ENCODE measurements around the gene BHLHA15.

BHLHA15 gene

GRCh38 chr7:98212532-98213041 lies 1.3 kb downstream of the BHLHA15 start:
- Histone ChIP-seq H2BK120ac (ENCODE audit: low read depth, low read length) (peak overlapping the region; percentile 87), H4K8ac (ENCODE audit: low read depth, low read length) (no peak overlapping the region), H2BK15ac (ENCODE audit: low read length) (no peak overlapping the region), H3K18ac (ENCODE audit: low read length) (peak overlapping the region; percentile 77), H2BK5ac (ENCODE audit: low read length) (peak overlapping the region; percentile 75), H3K4me1 (ENCODE audit: control insufficient read depth in 2 of 2, insufficient read depth in 1 of 2, low read depth in 1 of 2, low read length in 2 of 2) (peaks cover 0 to 8% of the 10 kb centered on the region in 2 donors), H3K4me3 (ENCODE audit: low read length in 2 of 2) (no peak overlapping the region), H3K36me3 (replicated peaks in 1 of 2; ENCODE audit: control insufficient read depth in 2 of 2, insufficient read depth in 2 of 2, low read length in 2 of 2) (peaks cover 0 to 14% of the 10 kb centered on the region in 2 donors), H2AK5ac (ENCODE audit: low read depth, low read length) (peak overlapping the region; percentile 99), H2BK12ac (ENCODE audit: low read length) (peak overlapping the region; percentile 1), H3K23ac (ENCODE audit: low read depth, low read length, poor library complexity) (no peak overlapping the region), H3K27ac (replicated peaks; ENCODE audit: low read length) (no peak overlapping the region), H3K9me3 (replicated peaks in 1 of 2; ENCODE audit: control insufficient read depth in 2 of 2, insufficient read depth in 1 of 2, low read depth in 1 of 2, low read length in 2 of 2) (no peaks in the 10 kb centered on the region), H2AFZ (ENCODE audit: low read length) (no peak overlapping the region), H3K4me2 (ENCODE audit: insufficient read depth, low read length, poor library complexity, severe bottlenecking) (no peak overlapping the region), H3K27me3 (ENCODE audit: control insufficient read depth in 3 of 3, insufficient read depth in 3 of 3, low read depth in 1 of 3, low read length in 3 of 3) (no peaks in the 10 kb centered on the region), H3K9ac (ENCODE audit: low read depth, low read length, poor library complexity) (no peak overlapping the region), H3K79me1 (ENCODE audit: low read depth, low read length) (peaks cover 5% of the 10 kb centered on the region), H3K14ac (ENCODE audit: low read length) (no peak overlapping the region), H3K4ac (ENCODE audit: low read length) (no peak overlapping the region), H4K91ac (ENCODE audit: low read depth, low read length, poor library complexity) (no peak overlapping the region)
- no CpG with 5 or more reads among the region's 30 CpGs for WGBS, 2 donors (ENCODE audit: extremely low coverage in 2 of 2, insufficient read length in 2 of 2, insufficient replicate concordance in 1 of 2)
- no peak for DNase-seq (ENCODE audit: low spot score)

- H3K9me3 ChIP-seq (replicated peaks in 1 of 2; ENCODE audit: control insufficient read depth in 2 of 2, insufficient read depth in 1 of 2, low read depth in 1 of 2, low read length in 2 of 2), result no peaks in the 10 kb centered on the region
- no peak overlapping the region for H3K9ac ChIP-seq (ENCODE audit: low read depth, low read length, poor library complexity)
- H3K27me3 ChIP-seq (ENCODE audit: control insufficient read depth in 3 of 3, insufficient read depth in 3 of 3, low read depth in 1 of 3, low read length in 3 of 3), result no peaks in the 10 kb centered on the region
- WGBS, 2 donors (ENCODE audit: extremely low coverage in 2 of 2, insufficient read length in 2 of 2, insufficient replicate concordance in 1 of 2), result no CpG with 5 or more reads among the region's 8 CpGs
- no peak overlapping the region for H4K8ac ChIP-seq (ENCODE audit: low read depth, low read length)
- no peak overlapping the region for H4K91ac ChIP-seq (ENCODE audit: low read depth, low read length, poor library complexity)
- DNase-seq (ENCODE audit: low spot score), result no peak
- no peak overlapping the region for H3K27ac ChIP-seq (replicated peaks; ENCODE audit: low read length)
- no peak overlapping the region for H3K23ac ChIP-seq (ENCODE audit: low read depth, low read length, poor library complexity)
- peak overlapping the region; percentile 1 for H2BK120ac ChIP-seq (ENCODE audit: low read depth, low read length)
- no peak overlapping the region for H3K4me3 ChIP-seq (ENCODE audit: low read length in 2 of 2)
- peaks cover 0 to 15% of the 10 kb centered on the region in 2 donors for H3K36me3 ChIP-seq (replicated peaks in 1 of 2; ENCODE audit: control insufficient read depth in 2 of 2, insufficient read depth in 2 of 2, low read length in 2 of 2)
- H2AFZ ChIP-seq (ENCODE audit: low read length), result no peak overlapping the region
- no peak overlapping the region for H2BK15ac ChIP-seq (ENCODE audit: low read length)
- peaks cover 3 to 14% of the 10 kb centered on the region in 2 donors for H3K4me1 ChIP-seq (ENCODE audit: control insufficient read depth in 2 of 2, insufficient read depth in 1 of 2, low read depth in 1 of 2, low read length in 2 of 2)
- H3K14ac ChIP-seq (ENCODE audit: low read length), result peak overlapping the region; percentile 82
- peak overlapping the region; percentile 7 for H2BK12ac ChIP-seq (ENCODE audit: low read length)
- H3K4ac ChIP-seq (ENCODE audit: low read length), result no peak overlapping the region
- H2AK5ac ChIP-seq (ENCODE audit: low read depth, low read length), result peak overlapping the region; percentile 97
- H3K79me1 ChIP-seq (ENCODE audit: low read depth, low read length), result peaks cover 5% of the 10 kb centered on the region
- H2BK5ac ChIP-seq (ENCODE audit: low read length), result no peak overlapping the region
- peak overlapping the region; percentile 57 for H3K18ac ChIP-seq (ENCODE audit: low read length)
- H3K4me2 ChIP-seq (ENCODE audit: insufficient read depth, low read length, poor library complexity, severe bottlenecking), result no peak overlapping the region
These were observed 2.2 kb downstream of the BHLHA15 start for GRCh38 chr7:98213296-98213887.

- Histone ChIP-seq H3K18ac (ENCODE audit: low read length) (peak overlapping the region; percentile 80), H4K91ac (ENCODE audit: low read depth, low read length, poor library complexity) (no peak overlapping the region), H3K4ac (ENCODE audit: low read length) (peak overlapping the region; percentile 76), H2BK5ac (ENCODE audit: low read length) (no peak overlapping the region), H3K27ac (replicated peaks; ENCODE audit: low read length) (no peak overlapping the region), H3K4me2 (ENCODE audit: insufficient read depth, low read length, poor library complexity, severe bottlenecking) (no peak overlapping the region), H2AK5ac (ENCODE audit: low read depth, low read length) (peak overlapping the region; percentile 97), H3K36me3 (replicated peaks in 1 of 2; ENCODE audit: control insufficient read depth in 2 of 2, insufficient read depth in 2 of 2, low read length in 2 of 2) (peaks cover 0 to 7% of the 10 kb centered on the region in 2 donors), H2BK12ac (ENCODE audit: low read length) (peak overlapping the region; percentile 7), H2BK120ac (ENCODE audit: low read depth, low read length) (peak overlapping the region; percentile 8), H3K4me3 (ENCODE audit: low read length in 2 of 2) (no peak overlapping the region), H3K9me3 (replicated peaks in 1 of 2; ENCODE audit: control insufficient read depth in 2 of 2, insufficient read depth in 1 of 2, low read depth in 1 of 2, low read length in 2 of 2) (no peaks in the 10 kb centered on the region), H2AFZ (ENCODE audit: low read length) (no peak overlapping the region), H3K27me3 (ENCODE audit: control insufficient read depth in 3 of 3, insufficient read depth in 3 of 3, low read depth in 1 of 3, low read length in 3 of 3) (no peaks in the 10 kb centered on the region), H3K9ac (ENCODE audit: low read depth, low read length, poor library complexity) (peak overlapping the region; percentile 21), H3K23ac (ENCODE audit: low read depth, low read length, poor library complexity) (no peak overlapping the region), H3K79me1 (ENCODE audit: low read depth, low read length) (peaks cover 5% of the 10 kb centered on the region), H3K4me1 (ENCODE audit: control insufficient read depth in 2 of 2, insufficient read depth in 1 of 2, low read depth in 1 of 2, low read length in 2 of 2) (peaks cover 3 to 14% of the 10 kb centered on the region in 2 donors), H3K14ac (ENCODE audit: low read length) (peak overlapping the region; percentile 82), H4K8ac (ENCODE audit: low read depth, low read length) (no peak overlapping the region), H2BK15ac (ENCODE audit: low read length) (peak overlapping the region; percentile 58)
- no CpG with 5 or more reads among the region's 25 CpGs for WGBS, 2 donors (ENCODE audit: extremely low coverage in 2 of 2, insufficient read length in 2 of 2, insufficient replicate concordance in 1 of 2)
- DNase-seq (ENCODE audit: low spot score), result no peak
These were observed 2.9 kb downstream of the BHLHA15 start for GRCh38 chr7:98213888-98214810.

GRCh38 chr7:98214811-98215321 lies 3.6 kb downstream of the BHLHA15 start:
- Histone ChIP-seq H4K91ac (ENCODE audit: low read depth, low read length, poor library complexity) (no peak overlapping the region), H3K4me2 (ENCODE audit: insufficient read depth, low read length, poor library complexity, severe bottlenecking) (no peak overlapping the region), H2BK12ac (ENCODE audit: low read length) (no peak overlapping the region), H3K4me3 (ENCODE audit: low read length in 2 of 2) (no peak overlapping the region), H3K9ac (ENCODE audit: low read depth, low read length, poor library complexity) (peak overlapping the region; percentile 21), H2BK5ac (ENCODE audit: low read length) (no peak overlapping the region), H3K27me3 (ENCODE audit: control insufficient read depth in 3 of 3, insufficient read depth in 3 of 3, low read depth in 1 of 3, low read length in 3 of 3) (no peaks in the 10 kb centered on the region), H3K27ac (replicated peaks; ENCODE audit: low read length) (no peak overlapping the region), H2BK15ac (ENCODE audit: low read length) (no peak overlapping the region), H3K79me1 (ENCODE audit: low read depth, low read length) (peaks cover 5% of the 10 kb centered on the region), H3K4ac (ENCODE audit: low read length) (no peak overlapping the region), H3K9me3 (replicated peaks in 1 of 2; ENCODE audit: control insufficient read depth in 2 of 2, insufficient read depth in 1 of 2, low read depth in 1 of 2, low read length in 2 of 2) (no peaks in the 10 kb centered on the region), H3K36me3 (replicated peaks in 1 of 2; ENCODE audit: control insufficient read depth in 2 of 2, insufficient read depth in 2 of 2, low read length in 2 of 2) (peaks cover 0 to 6% of the 10 kb centered on the region in 2 donors), H2BK120ac (ENCODE audit: low read depth, low read length) (peak overlapping the region; percentile 8), H3K4me1 (ENCODE audit: control insufficient read depth in 2 of 2, insufficient read depth in 1 of 2, low read depth in 1 of 2, low read length in 2 of 2) (peaks cover 3 to 14% of the 10 kb centered on the region in 2 donors), H3K18ac (ENCODE audit: low read length) (peak overlapping the region; percentile 80), H3K23ac (ENCODE audit: low read depth, low read length, poor library complexity) (peak overlapping the region; percentile 80), H4K8ac (ENCODE audit: low read depth, low read length) (no peak overlapping the region), H2AK5ac (ENCODE audit: low read depth, low read length) (peak overlapping the region; percentile 97), H3K14ac (ENCODE audit: low read length) (peak overlapping the region; percentile 38), H2AFZ (ENCODE audit: low read length) (no peak overlapping the region)
- WGBS, 2 donors (ENCODE audit: extremely low coverage in 2 of 2, insufficient read length in 2 of 2, insufficient replicate concordance in 1 of 2), result no CpG with 5 or more reads among the region's 27 CpGs
- DNase-seq (ENCODE audit: low spot score), result no peak

Measured in neuronal stem cell (in vitro differentiated cells).